Liver (tissue), 9 donors: ENCODE data around the gene DGKE. TPM values are rescaled to one million over a fixed set of nuclear protein-coding genes. Genes with fewer than 3 reads are reported as not detected.

ENCODE experiments used
- DNase-seq: peaks from one replicate; pipeline ENCODE4 v3.0.0-alpha.2; 2017; ENCODE audit warnings: low spot score
- H3K27ac ChIP-seq, 2 donors: one replicate each; pipeline ENCODE4 v1.7.0; 2013; ENCODE audit warnings: inconsistent platforms in 2 of 2, low read length in 2 of 2, control low read depth in 1 of 2, low read depth in 1 of 2, mild to moderate bottlenecking in 1 of 2
- H3K27me3 ChIP-seq, 4 donors: one replicate each; pipeline versions ENCODE4 v1.6.1 to v1.7.0; 2013; ENCODE audit warnings: low read length in 3 of 4, inconsistent platforms in 1 of 4, mild to moderate bottlenecking in 1 of 4, moderate library complexity in 1 of 4; ENCODE audit not compliant: control insufficient read depth in 4 of 4, insufficient read depth in 4 of 4
- H3K36me3 ChIP-seq, 4 donors: one replicate each; pipeline versions ENCODE4 v1.6.1 to v1.7.0; 2013; ENCODE audit warnings: low read length in 3 of 4, mild to moderate bottlenecking in 3 of 4, low read depth in 1 of 4, moderate library complexity in 1 of 4; ENCODE audit not compliant: control insufficient read depth in 4 of 4, insufficient read depth in 3 of 4
- H3K4me1 ChIP-seq, 4 donors: one replicate each; pipeline versions ENCODE4 v1.6.1 to v1.7.0; 2013; ENCODE audit warnings: low read length in 3 of 4, mild to moderate bottlenecking in 3 of 4, moderate library complexity in 1 of 4; ENCODE audit not compliant: control insufficient read depth in 4 of 4, insufficient read depth in 4 of 4
- H3K4me3 ChIP-seq, 3 donors: one replicate each; pipeline versions ENCODE4 v1.6.1 to v1.7.0; 2013; ENCODE audit warnings: low read length in 3 of 3, control low read depth in 1 of 3, low read depth in 1 of 3, mild to moderate bottlenecking in 1 of 3
- H3K9ac ChIP-seq, 2 donors: one replicate each; pipeline ENCODE4 v1.7.0; 2013; ENCODE audit warnings: low read length in 2 of 2, mild to moderate bottlenecking in 2 of 2, moderate library complexity in 2 of 2, control low read depth in 1 of 2, low read depth in 1 of 2
- H3K9me3 ChIP-seq, 4 donors: one replicate each; pipeline versions ENCODE4 v1.6.1 to v1.7.0; 2013; ENCODE audit warnings: low read length in 3 of 4; ENCODE audit not compliant: control insufficient read depth in 4 of 4
- ATF3 ChIP-seq: IDR thresholded peaks from 2 replicates; pipeline ENCODE4 v1.6.1; 2016; ENCODE audit warnings: antibody characterized with exemption
- CTCF ChIP-seq: fragments of 150-350 bp; IDR thresholded peaks from 2 replicates; pipeline ENCODE4 v1.5.1; 2017; ENCODE audit warnings: improper control_type of control experiment, low read depth, low read length; ENCODE audit not compliant: missing input control
- EGR1 ChIP-seq, 2 donors: IDR thresholded peaks; 2 replicates each; pipeline ENCODE4 v1.6.1; 2016 to 2018; ENCODE audit warnings: antibody characterized with exemption in 2 of 2, low read depth in 2 of 2
- FOXA1 ChIP-seq: IDR thresholded peaks from 2 replicates; pipeline ENCODE4 v1.6.1; 2016; ENCODE audit warnings: antibody characterized with exemption
- FOXA2 ChIP-seq: IDR thresholded peaks from 2 replicates; pipeline ENCODE4 v1.6.1; 2016; ENCODE audit warnings: antibody characterized with exemption
- HNF4A ChIP-seq, 2 donors: conservative IDR thresholded peaks; 2 replicates each; pipeline ENCODE4 v1.6.1; 2016; ENCODE audit warnings: antibody characterized with exemption in 2 of 2, mild to moderate bottlenecking in 2 of 2
- JUND ChIP-seq, 2 donors: IDR thresholded peaks; 2 replicates each; pipeline ENCODE4 v1.6.1; 2016; ENCODE audit warnings: antibody characterized with exemption in 2 of 2
- MAX ChIP-seq: IDR thresholded peaks from 2 replicates; pipeline ENCODE4 v1.6.1; 2016; ENCODE audit warnings: antibody characterized with exemption
- NR2F2 ChIP-seq: IDR thresholded peaks from 2 replicates; pipeline ENCODE4 v1.6.1; 2016; ENCODE audit warnings: antibody characterized with exemption
- RAD21 ChIP-seq, 2 donors: IDR thresholded peaks; 2 replicates each; pipeline ENCODE4 v1.6.1; 2016; ENCODE audit warnings: antibody characterized with exemption in 2 of 2, mild to moderate bottlenecking in 2 of 2
- REST ChIP-seq: IDR thresholded peaks from 2 replicates; pipeline ENCODE4 v1.6.1; 2016; ENCODE audit warnings: antibody characterized with exemption, mild to moderate bottlenecking
- RXRA ChIP-seq, 2 donors: IDR thresholded peaks; 2 replicates each; pipeline ENCODE4 v1.6.1; 2017 to 2018; ENCODE audit warnings: antibody characterized with exemption in 2 of 2, mild to moderate bottlenecking in 1 of 2
- SP1 ChIP-seq: IDR thresholded peaks from 2 replicates; pipeline ENCODE4 v1.6.1; 2018; ENCODE audit warnings: antibody characterized with exemption, mild to moderate bottlenecking
- TAF1 ChIP-seq: conservative IDR thresholded peaks from 2 replicates; pipeline ENCODE4 v1.6.1; 2016; ENCODE audit warnings: antibody characterized with exemption, mild to moderate bottlenecking
- YY1 ChIP-seq: IDR thresholded peaks from 2 replicates; pipeline ENCODE4 v1.6.1; 2016; ENCODE audit warnings: antibody characterized with exemption, mild to moderate bottlenecking
- WGBS: extraction: QIAGEN DNeasy Blood & Tissue Kit; methylation state at CpG from one replicate; pipeline ENCODE4 v1.1.7; 2013; 5-methylcytosine and 5-hydroxymethylcytosine counted together
- polyA plus RNA-seq, 2 donors: library from polyadenylated mRNA; stranded (reverse) in 1 of 2; unstranded in 1 of 2; fragments of 200-250 nt in 1 of 2; fragments of >200 nt in 1 of 2; fragmentation: Nextera tagmentation in 1 of 2; extraction: Ambion mirVana in 1 of 2; gene quantifications; one replicate each; pipeline versions ENCODE4 v1.2.1 to v1.2.3, GENCODE V29; 2013 to 2015
- total RNA-seq, 2 donors: library from RNA; depleted of rRNA; stranded (reverse); fragments of >200 nt; gene quantifications; one replicate each; pipeline ENCODE4 v1.2.3, GENCODE V29; 2014
- donor health status: healthy.
- donor health status: healthy.
- donor health status: healthy.
- donor health status: healthy.
- donor health status: healthy.

Gene DGKE
- total and polyA plus RNA-seq, 4 donors = 1.0 to 5.9 (median 2.8) TPM

- WGBS = 81% methylated on average over 6 of the region's 6 CpGs
- Histone ChIP-seq H3K36me3 (peaks cover 2 to 21% (median 15%) of the 10 kb centered on the region in 4 donors), H3K27ac (no peak overlapping the region), H3K4me3 (no peak overlapping the region), H3K4me1 (peaks cover 0 to 10% (median 4%) of the 10 kb centered on the region in 4 donors), H3K9me3 (peaks cover 0 to 3% (median 0%) of the 10 kb centered on the region in 4 donors), H3K9ac (no peak overlapping the region), H3K27me3 (no peaks in the 10 kb centered on the region)
- TF ChIP-seq JUND (IDR thresholded peaks at IDR 0.05) = no peak
- no peak for TF ChIP-seq FOXA2
- TF ChIP-seq ATF3 = no peak
- no peak for TF ChIP-seq TAF1
- no peak for TF ChIP-seq YY1
- TF ChIP-seq RXRA (IDR thresholded peaks at IDR 0.05) = no peak
- TF ChIP-seq RAD21 (IDR thresholded peaks at IDR 0.05) = no peak
- TF ChIP-seq HNF4A (conservative IDR thresholded peaks at IDR 0.05) = no peak
- no peak for DNase-seq
Observed at GRCh38 chr17:56884483-56885311, 50.7 kb downstream of the DGKE start.

- Histone ChIP-seq H3K36me3 (peaks cover 2 to 27% (median 20%) of the 10 kb centered on the region in 4 donors), H3K9me3 (peaks cover 0 to 3% (median 0%) of the 10 kb centered on the region in 4 donors), H3K4me3 (no peak overlapping the region), H3K4me1 (peaks cover 0 to 10% (median 4%) of the 10 kb centered on the region in 4 donors), H3K9ac (no peak overlapping the region), H3K27ac (no peak overlapping the region), H3K27me3 (no peaks in the 10 kb centered on the region)
- TF ChIP-seq HNF4A (conservative IDR thresholded peaks at IDR 0.05) (no peak), NR2F2 (no peak), MAX (no peak), EGR1 (IDR thresholded peaks at IDR 0.05; ENCODE audit: low read depth in 2 of 2) (no peak), JUND (IDR thresholded peaks at IDR 0.05) (no peak), RAD21 (IDR thresholded peaks at IDR 0.05) (no peak), CTCF (no peak), REST (no peak), FOXA1 (no peak), YY1 (no peak), SP1 (no peak), FOXA2 (no peak)
- no peak for DNase-seq
- 76% methylated on average over 2 of the region's 2 CpGs for WGBS
Observed at GRCh38 chr17:56885312-56885657, 51.3 kb downstream of the DGKE start.
